Measurements from ENCODE around the gene MBD3L3. TPM values are rescaled to one million over a fixed set of nuclear protein-coding genes. Genes with fewer than 3 reads are reported as not detected.

The MBD3L3 gene
- total and polyA plus RNA-seq, 2 donors, result 0.24 to 1.1 TPM

DNA sequence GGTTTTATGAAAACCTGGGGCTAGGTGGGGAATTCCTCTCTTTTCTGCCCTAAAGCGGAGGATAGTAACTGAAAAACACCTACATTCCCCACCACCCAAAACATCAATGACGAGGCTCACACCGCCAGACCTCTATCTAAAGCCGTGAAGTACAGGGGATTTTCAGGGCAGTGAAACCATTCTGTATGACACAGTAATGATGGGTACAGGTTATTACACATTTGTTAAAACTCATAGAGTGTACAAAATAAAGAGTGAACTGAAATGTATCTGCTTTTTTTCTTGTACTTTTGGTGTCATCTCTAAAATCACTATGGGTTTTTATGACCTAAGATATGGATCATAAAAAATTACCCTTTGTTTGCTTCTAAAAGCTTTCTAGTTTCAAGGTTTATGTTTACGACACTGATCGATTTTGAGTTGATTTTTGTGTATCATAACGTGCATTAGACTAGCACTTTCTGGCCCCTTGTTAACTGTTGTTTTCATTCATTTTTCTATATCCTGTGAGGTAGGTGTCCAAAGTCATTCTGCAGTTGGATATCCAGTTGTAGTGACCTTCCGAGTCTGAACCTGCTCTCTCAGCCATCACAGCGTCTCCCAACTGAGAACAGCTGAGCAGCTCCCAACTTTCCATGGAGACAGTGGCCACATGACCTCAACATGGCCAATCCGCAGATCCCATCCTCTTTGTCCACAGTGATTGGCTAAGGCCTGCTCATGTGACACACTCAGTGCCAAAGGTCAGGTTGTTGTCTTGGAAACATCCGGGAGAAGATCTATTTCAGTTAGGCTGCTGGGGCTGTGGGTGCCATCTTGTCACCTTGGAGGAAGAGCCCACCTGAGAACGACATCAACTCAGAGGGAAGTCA lies 47.5 kb downstream of the MBD3L3 start:
- DNase-seq (ENCODE audit: low read depth in 6 of 9, low spot score in 9 of 9), result no peak
- 91% methylated on average over 12 of the region's 12 CpGs for WGBS
- Histone ChIP-seq H3K27me3 (ENCODE audit: control insufficient read depth in 2 of 2, insufficient read depth in 1 of 2, low read length in 1 of 2) (no peaks in the 10 kb centered on the region), H3K9me3 (ENCODE audit: control insufficient read depth in 2 of 2, insufficient read depth in 1 of 2, low read length in 1 of 2) (peaks cover 0 to 6% of the 10 kb centered on the region in 2 donors), H3K4me1 (ENCODE audit: control insufficient read depth in 2 of 2, insufficient read depth in 2 of 2, low read length in 2 of 2) (peaks cover 0 to 9% of the 10 kb centered on the region in 2 donors), H3K4me3 (ENCODE audit: low read length in 2 of 2) (no peak overlapping the region), H3K27ac (ENCODE audit: low read depth in 1 of 2, low read length in 1 of 2) (no peak overlapping the region), H3K36me3 (ENCODE audit: control insufficient read depth in 2 of 2, insufficient read depth in 2 of 2, low read length in 1 of 2) (no peaks in the 10 kb centered on the region)

DNA sequence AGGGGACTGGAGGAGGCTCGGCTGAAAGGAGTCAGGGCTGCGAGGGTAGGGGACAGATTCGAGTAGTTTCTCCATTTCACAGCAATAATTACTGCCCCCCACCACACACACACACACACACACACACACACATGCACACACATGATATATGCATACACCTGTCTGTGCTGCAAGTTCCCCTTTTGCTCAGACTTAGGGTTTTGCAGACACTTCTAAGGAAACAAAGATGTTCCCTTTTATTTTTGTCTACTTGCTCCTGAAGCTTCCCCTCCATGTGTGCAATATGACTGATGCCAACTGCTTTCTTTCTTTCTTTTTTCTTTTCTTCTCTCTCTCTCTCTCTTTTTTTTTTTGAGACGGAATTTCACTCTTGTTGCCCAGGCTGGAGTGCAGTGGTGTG lies 50.6 kb downstream of the MBD3L3 start:
- H3K9me3 ChIP-seq (ENCODE audit: control insufficient read depth in 2 of 2, insufficient read depth in 1 of 2, low read length in 1 of 2), result peaks cover 0 to 6% of the 10 kb centered on the region in 2 donors
- H3K27ac ChIP-seq (ENCODE audit: low read depth in 1 of 2, low read length in 1 of 2), result no peak overlapping the region
- no peaks in the 10 kb centered on the region for H3K36me3 ChIP-seq (ENCODE audit: control insufficient read depth in 2 of 2, insufficient read depth in 2 of 2, low read length in 1 of 2)
- no peak for DNase-seq (ENCODE audit: low read depth in 6 of 9, low spot score in 9 of 9)
- 11% methylated on average over 4 of the region's 4 CpGs for WGBS
- no peak overlapping the region for H3K4me3 ChIP-seq (ENCODE audit: low read length in 2 of 2)
- H3K4me1 ChIP-seq (ENCODE audit: control insufficient read depth in 2 of 2, insufficient read depth in 2 of 2, low read length in 2 of 2), result peaks cover 0 to 9% of the 10 kb centered on the region in 2 donors
- no peaks in the 10 kb centered on the region for H3K27me3 ChIP-seq (ENCODE audit: control insufficient read depth in 2 of 2, insufficient read depth in 1 of 2, low read length in 1 of 2)

Other genes with a start within 250 kb of the MBD3L3 start
- gene ADGRE1, start 171.1 kb downstream of the MBD3L3 start, total RNA-seq, result 3.9 TPM
- 1.8 TPM for gene ADGRE1, start 171.1 kb downstream of the MBD3L3 start, polyA plus RNA-seq
- 0.19 TPM for gene MBD3L2B, start 37.2 kb downstream of the MBD3L3 start, total RNA-seq
- gene MBD3L2B, start 37.2 kb downstream of the MBD3L3 start, polyA plus RNA-seq, result 0.71 TPM
- gene MBD3L5, start 28.1 kb downstream of the MBD3L3 start, total RNA-seq, result not detected
- 0.21 TPM for gene MBD3L5, start 28.1 kb downstream of the MBD3L3 start, polyA plus RNA-seq
- gene MBD3L4, start 18.5 kb downstream of the MBD3L3 start, total RNA-seq, result not detected
- not detected for gene MBD3L4, start 18.5 kb downstream of the MBD3L3 start, polyA plus RNA-seq
- 0.09 TPM for gene MBD3L2, start 9.4 kb downstream of the MBD3L3 start, total RNA-seq
- 0.78 TPM for gene MBD3L2, start 9.4 kb downstream of the MBD3L3 start, polyA plus RNA-seq
- 12.7 TPM for gene ZNF557, start 11.0 kb upstream of the MBD3L3 start, total RNA-seq
- gene ZNF557, start 11.0 kb upstream of the MBD3L3 start, polyA plus RNA-seq, result 5.2 TPM
- 6.0 TPM for gene INSR, start 235.7 kb upstream of the MBD3L3 start, total RNA-seq
- gene INSR, start 235.7 kb upstream of the MBD3L3 start, polyA plus RNA-seq, result 5.5 TPM